Islet of Langerhans (tissue), 1 donor: ENCODE data around the gene PM20D2.

Experiments used
- FAIRE-seq: peaks from one replicate; lab custom pipeline; 2011; peaks lifted over from hg19 to GRCh38; lab: Jason Lieb, UNC

The PM20D2 gene

DNA sequence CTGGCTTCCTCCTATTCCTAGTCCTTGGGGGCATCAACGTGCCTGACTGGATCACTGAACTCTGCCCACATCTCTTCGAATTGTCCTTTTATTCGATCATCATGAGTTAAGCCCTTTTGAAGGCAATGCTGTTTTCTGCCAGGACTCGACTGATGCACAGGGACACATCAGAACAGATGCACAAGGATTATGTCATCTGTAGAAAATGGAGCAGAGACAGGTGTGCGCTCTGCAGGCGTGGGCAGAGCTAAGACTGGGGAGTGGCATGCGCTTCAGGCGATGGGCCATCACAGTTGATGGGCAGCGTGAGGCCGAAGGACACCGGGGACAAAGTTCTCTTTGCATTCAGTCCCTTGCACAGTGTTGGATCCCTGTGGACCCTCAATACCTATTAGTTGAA lies 58.2 kb downstream of the PM20D2 start:
- no peak for FAIRE-seq

DNA sequence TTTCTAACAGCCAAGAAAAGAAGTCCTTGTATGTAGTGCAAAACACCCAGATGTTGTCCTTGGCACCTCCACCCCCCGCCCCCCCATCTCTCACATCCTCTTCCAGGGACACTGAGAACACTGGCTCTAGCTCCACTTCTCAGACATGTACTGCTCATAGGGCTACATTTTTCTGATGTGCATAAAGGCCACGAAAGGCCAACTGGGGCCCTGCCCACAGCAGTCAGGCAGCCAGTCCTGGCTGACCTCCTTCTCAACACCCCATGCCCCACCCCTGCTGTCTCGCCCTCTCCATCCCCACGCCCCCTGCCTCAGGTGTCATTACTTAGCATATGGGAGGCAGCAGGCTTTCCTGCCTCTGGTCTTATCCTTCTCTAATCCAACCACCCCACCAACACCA lies 60.0 kb downstream of the PM20D2 start:
- FAIRE-seq = no peak

DNA sequence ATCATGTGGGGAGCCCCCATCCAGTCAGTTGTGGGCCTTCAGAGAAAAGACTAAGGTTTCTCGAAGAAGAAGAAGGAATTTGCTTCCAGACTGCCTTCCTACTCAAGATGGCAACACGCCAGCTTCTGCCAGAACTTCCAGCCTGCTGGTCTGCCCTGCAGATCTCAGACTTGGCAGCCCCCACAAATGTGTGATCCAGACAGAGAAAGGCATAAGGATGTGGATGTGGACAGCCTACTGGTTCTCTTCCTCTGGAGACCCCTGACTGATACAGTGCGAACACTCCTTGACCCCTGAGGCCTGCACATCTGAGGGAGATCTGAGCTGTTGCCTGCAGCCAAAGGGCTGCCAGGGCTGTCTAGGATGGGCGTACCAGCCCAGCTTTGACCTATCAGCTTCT lies 62.7 kb downstream of the PM20D2 start:
- FAIRE-seq = no peak

DNA sequence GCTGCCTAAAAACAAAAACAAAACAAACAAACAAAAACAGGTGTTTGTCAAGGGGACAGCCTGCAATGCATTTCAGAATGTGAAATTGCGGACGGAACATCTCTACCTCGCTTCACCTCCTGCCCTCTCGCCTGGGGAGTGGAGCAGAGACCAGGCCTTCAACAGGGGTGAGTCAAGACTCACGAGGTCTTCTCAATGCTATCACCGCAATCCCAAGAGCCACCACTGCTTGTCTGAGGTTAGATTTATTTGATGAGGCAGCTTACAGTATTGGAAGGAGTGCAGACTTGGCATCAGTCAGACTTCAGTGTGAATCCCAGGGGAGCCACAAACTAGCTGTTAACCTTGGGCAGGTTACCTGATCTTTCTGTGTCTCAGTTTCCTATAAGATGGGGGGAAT lies 63.6 kb downstream of the PM20D2 start:
- FAIRE-seq = no peak

DNA sequence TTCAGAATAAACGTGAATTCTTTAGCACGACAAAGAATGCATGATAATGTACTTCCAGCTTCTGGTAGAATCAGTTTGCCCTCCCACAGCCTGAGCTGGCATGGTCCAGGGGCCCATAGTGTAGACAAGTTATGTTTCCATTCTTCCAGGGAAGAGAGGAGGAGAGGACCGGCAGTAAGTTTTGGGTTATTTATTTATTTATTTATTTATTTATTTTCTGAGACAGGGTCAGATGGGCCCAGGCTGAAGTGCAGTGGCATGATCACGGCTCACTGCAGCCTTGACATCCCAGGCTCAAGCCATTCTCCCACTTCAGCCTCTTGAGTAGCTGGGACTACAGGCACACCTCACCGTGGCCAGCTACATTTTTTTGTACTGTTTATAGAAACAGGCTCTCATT lies 66.6 kb downstream of the PM20D2 start:
- FAIRE-seq = no peak

DNA sequence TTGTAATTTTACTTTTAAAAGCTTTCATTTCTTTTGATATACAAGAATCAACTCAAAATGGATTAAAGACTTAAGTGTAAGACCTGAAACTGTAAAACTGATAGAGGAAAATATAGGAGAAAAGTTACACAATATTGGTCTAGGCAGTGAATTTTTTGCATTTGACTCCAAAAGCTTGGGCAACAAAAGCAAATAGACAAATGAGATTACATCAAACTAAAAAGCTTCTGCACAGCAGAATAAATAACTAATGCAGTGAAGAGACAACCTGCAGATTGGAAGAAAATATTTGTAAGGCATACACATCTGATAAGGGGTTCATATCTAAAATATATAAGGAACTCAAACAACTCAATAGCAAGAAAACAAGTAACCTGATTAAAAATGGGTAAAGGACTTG lies 68.3 kb downstream of the PM20D2 start:
- no peak for FAIRE-seq
